Measurements from ENCODE around the gene NMNAT3.

NMNAT3 gene

DNA sequence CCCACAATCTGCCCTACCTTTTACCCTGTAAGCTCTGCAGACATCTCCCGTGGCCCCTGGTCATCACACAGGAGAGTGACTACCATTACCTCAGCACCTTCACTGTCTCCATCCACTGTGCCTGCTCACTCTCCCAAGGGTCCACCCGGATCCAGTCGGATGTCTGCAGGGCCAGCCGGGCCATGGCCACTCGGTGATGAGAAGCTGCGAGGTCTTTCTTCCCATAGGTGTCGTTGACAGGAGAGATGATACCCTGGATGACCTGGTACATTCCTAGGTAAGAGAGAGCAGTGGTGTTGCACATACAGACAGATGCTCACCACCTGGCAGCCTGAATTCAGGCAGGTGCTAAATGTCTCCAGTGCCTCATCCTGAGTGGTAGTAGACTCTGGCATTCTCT is 99.0 kb downstream of the NMNAT3 start:
- no peak for DNase-seq (ENCODE audit: low read depth in 3 of 3)

DNA sequence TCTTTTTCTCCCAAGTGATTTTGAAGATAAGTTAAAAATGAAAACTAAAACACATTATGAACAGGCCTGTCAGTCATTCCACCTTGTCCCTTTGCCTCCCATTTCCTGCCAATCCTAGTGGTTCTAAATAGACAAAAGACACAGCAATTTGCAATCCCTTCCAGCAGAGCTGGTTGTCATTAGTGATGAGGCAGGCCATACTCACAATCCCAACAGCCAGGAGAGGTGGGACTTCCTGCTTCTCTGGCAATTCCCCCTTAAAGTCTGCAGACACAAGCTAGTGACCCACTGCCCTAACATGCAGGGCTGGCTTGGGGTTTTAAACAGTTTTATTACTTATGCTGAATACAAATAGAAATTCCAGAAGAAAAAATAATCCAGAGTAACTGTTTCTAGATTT is 99.9 kb downstream of the NMNAT3 start:
- no peak for DNase-seq (ENCODE audit: low read depth in 3 of 3)

DNA sequence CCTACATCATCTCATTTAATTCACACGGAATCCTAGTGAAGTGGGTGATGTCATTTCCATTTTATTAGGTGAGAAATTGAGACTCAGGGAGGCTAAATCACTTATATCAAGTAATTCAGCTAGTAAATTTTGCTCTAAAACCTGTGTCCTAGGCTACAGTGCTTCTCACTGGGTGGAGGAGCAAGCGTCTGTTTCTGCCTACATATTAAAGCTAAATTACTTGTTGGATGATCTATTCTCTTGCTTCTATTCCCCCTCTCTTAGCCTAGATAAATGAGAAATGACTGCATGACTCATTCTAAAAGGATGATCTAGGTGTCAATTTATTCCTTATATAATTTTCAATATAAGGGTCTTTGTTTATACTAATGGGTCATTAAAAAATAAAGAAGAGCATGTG is 100.4 kb downstream of the NMNAT3 start:
- no peak for DNase-seq (ENCODE audit: low read depth in 3 of 3)

DNA sequence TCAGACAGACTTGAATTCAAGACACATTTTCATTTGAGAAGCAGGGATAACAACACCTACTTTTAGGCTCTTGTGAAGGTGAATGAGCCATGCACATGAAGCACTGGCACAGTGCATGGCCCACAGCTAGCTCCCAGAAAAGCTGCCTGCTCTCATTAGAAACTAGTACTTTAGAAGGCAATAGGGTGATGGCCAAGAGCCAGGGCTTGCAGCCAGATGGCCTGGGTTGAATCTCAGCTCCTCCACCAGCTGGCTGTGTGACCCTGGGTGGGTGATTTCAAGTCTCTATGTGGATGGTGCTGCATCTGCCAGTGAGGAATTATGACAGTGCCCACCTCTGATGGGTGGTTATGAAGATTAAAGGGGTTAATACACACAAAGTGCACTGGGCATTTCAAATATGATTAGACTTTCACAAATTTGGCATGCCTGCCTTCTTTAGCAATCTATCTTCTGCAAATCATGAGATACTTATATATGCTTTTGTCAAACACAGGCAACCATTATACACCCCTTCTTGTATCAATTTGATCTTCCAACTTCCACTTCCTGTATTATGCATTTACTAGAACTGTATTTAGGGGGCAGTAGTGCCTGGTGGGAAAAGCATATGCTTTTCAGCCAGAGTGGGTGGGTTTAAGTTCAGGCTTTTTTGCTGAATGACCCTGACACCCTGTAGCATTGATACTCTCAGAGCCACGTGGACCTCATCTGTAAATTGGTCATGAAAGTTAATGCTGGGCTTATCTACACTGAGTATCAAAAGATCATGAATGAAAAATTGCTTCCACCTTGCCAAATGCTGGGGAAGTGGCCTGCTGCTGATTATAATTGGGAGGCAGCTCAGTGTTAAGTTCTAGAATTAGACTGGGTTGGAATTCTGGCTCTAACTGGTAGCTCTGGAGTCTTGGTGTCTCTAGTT is 103.5 kb downstream of the NMNAT3 start:
- DNase-seq (ENCODE audit: low read depth in 3 of 3): no peak

DNA sequence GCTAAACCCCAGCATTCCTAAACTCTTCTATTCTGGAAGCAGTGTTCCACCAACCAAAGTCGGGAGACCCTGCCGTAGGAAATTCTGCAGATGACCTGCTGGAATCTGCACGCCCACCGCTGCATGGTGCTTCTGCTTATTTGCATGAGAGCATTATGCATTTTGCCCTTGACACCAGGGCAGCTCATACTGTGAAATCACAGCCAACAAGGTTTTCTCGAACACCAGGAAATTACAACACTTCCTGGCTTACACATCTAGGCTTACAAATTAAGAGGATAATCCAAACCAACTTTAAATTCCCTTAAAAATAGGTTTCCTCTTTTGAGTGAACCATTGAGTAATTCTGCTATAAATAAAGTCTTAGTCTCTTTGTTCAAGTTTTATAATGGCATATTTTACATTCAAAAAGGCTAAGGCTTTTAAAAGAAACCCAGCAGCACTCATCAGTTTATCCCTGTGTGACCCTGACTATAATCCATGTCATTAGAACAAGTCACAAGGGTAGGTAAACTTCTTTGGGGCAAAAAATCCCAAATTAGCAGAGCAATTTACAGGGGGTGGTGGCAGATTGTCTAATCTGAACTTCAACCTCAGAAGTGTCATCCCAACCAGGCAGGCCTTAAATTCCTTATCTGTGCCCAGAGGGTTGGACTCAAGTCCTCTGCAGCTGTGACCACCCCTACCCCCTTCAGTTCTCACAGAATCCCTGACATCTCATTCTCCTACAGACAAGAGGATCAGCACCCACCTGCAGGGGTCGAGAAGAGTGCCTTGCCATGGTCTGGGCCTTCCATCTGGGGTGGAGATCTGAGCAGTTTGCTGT is 104.7 kb downstream of the NMNAT3 start:
- no peak for DNase-seq (ENCODE audit: low read depth in 3 of 3)

DNA sequence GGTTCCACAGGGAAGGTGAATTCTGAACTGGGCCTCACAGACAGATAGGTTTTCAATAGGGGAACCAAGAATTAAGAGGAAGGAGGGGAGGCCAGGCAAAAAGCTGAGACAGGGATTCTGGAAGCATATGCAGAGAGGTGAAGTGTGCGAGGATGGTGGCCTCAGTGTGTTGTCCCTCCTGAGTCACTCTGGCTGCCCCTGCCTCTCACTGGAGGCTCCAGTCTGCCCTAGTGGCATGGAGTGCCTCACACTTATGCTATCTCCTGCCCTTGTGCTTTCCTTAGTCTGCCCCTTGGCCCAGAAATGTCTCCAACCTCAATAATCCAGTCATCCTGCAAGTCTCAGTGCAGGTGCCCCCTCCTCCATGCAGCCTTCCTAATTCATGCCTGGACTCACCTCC is 106.1 kb downstream of the NMNAT3 start:
- DNase-seq (ENCODE audit: low read depth in 3 of 3): no peak

DNA sequence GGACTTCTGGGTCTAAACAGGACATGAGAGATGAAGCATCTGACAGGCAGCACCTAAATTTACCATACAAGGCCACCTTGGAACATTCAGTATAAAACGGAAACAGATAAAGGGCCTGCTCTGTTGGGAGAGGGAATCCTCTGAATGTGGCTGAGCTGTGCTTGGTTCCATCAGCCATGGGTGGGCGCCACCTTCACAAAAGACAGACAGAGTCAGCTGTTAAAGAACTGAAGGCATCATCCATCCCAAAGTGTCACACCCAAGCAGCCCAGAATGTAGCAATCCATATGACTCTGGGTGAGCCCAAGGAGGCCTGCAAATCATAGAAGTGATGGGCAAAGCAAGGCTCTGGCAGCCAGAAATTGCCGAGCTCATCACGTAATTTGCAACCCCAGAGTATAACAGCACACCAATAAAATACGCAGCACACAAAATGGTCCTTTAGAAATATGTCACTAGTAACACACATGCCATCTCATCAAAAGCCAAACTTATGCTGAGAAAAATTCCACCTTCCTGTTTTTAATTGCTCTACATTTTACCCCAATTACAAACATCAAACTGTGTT is 113.4 kb downstream of the NMNAT3 start:
- DNase-seq (ENCODE audit: low read depth in 3 of 3): no peak

GRCh38 chr3:139561959-139562676 is 115.7 kb downstream of the NMNAT3 start:
- no peak for DNase-seq (ENCODE audit: low read depth in 3 of 3)

DNA sequence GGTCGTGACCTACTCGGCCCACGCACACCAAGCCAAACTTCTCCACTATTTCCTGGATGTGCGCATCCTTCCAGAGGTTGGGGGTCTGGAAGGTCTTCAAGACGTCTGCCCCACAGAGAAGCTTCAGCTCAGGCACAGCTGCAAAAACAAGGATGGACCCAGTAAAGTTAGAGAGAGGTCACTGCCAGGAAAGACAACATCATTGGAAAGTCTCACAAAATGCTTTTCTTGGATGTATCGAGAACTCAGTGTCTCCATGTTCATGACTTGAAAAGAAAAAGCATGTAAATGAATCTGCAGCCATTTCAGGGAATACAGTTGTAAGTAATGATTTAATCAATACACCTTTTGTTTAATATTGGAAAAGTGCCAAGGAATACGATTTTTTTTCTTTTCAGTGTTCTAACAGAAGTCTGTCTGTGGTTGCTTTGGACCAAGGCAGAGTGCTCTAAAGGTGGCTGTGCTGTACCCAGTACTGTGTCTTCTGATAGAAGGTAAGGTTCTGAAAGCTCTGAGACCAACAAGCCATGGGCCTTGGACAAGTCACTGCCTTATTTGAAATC is 116.4 kb downstream of the NMNAT3 start:
- DNase-seq (ENCODE audit: low read depth in 3 of 3): no peak

GRCh38 chr3:139560411-139560810 is 117.4 kb downstream of the NMNAT3 start:
- no peak for DNase-seq (ENCODE audit: low read depth in 3 of 3)

- DNase-seq (ENCODE audit: low read depth in 3 of 3): no peak
These were observed 118.2 kb downstream of the NMNAT3 start for GRCh38 chr3:139559541-139559940.

DNA sequence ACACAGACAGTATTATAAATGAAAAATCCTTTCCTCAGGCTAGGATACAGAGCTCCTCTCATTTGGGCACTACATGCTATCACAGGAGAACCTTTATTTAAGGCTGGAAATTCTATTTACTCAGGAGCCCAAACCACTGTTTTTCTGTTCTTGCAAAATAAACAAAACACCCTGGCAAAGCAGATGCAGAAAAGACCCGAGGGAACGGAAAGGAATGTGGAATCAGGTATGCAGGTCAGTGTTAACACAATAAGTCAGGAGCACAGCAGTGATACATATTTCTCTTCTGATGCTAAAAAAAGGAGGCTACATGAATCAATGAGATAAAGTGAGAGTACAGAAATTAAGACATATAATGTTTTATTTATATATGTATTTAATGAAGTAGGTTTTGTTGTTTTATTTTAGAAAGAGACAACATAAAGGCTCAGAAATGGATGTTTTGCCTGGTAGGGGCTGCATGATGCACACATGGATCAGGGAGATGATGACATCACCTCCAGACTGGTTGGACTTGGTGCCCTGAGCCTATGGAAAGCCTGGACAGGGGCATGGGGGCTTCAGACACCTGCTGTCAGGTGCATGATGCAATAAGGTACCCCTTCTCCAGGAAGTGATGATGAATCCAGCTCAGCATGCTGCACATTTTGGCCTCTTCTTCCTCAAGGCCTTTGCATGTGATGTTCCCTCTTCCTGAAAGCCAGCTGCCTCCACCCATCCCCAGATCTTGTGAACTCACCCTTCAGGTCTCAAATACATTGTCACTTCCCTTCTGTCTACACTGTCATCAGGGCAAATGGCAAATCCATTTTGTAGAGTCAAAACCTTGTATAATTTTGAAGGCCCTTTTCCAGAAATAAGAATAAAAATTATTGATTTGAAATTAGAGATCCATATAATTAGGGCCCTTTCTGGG is 119.2 kb downstream of the NMNAT3 start:
- no peak for DNase-seq (ENCODE audit: low read depth in 3 of 3)

- no peak for DNase-seq (ENCODE audit: low read depth in 3 of 3)
These were observed 120.7 kb downstream of the NMNAT3 start for GRCh38 chr3:139557041-139557440.

DNA sequence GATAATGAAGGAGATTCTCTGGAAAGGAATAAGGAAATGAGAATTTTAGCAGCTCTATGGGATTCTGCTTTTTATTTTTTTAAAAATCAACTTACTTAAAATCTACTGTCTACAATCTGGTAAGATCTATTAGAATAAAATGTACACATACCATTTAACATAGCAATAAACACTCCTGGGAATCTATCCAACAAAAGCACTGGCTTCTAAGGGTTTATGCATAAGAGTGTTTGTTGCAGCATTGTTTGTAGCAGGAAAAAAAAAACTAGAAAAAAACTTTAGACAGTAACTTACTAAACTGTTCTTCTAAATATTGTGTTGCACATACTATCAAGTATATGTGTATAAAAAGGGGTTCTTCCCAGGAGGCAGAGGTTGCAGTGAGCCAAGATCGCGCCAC is 122.5 kb downstream of the NMNAT3 start:
- DNase-seq (ENCODE audit: low read depth in 3 of 3): no peak

- DNase-seq (ENCODE audit: low read depth in 3 of 3): no peak
These were observed 123.1 kb downstream of the NMNAT3 start for GRCh38 chr3:139554628-139555027.

GRCh38 chr3:139552632-139553365 is 125.0 kb downstream of the NMNAT3 start:
- DNase-seq (ENCODE audit: low read depth in 3 of 3): no peak

GRCh38 chr3:139548801-139549200 is 129.0 kb downstream of the NMNAT3 start:
- no peak for DNase-seq (ENCODE audit: low read depth in 3 of 3)

DNA sequence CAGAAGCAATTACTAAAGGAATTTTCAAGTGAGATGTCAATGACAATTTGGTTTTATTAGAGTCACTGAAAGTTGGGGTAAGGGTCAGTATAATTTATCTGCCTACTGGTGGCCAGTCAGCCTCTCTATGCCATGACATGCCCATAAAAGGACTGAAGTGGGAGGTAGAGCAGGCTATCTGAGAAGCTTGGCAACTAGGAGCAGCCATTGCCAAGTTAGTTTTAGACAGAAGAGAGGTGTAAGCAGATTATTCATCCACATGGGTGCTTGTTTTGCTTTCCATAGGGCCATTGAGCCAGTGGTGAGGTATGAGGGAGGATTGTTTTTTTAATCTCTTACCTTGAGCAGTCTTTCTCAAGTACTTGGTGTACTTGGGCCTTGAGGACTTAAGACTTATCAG is 130.1 kb downstream of the NMNAT3 start:
- no peak for DNase-seq (ENCODE audit: low read depth in 3 of 3)

GRCh38 chr3:139546772-139547171 is 131.0 kb downstream of the NMNAT3 start:
- DNase-seq (ENCODE audit: low read depth in 3 of 3): no peak
